Measurements from ENCODE around the gene SLC24A3.

DNA sequence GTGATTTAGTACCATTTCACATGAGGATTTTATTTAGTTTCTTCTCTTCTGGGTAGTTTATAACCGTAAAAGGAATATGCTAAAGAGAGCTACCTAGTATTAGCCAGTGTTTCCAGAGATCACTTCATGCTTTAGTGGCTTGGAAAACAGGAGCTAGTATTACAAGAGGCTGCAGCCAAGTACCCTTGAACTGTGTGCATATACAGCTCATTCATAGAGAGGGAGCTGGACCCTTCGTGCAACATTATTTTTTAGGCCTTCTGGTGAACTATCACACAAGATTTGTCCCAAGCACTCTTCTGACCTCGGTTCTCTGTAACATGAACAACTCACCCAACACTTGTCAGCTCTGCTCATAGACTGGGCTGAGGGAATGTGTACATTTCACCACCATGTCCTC lies 470.7 kb downstream of the SLC24A3 start:
- TF ChIP-seq CTCF (conservative IDR thresholded peaks at IDR 0.05; ENCODE audit: low read length) (no peak), EZH2phosphoT487 (IDR thresholded peaks at IDR 0.05; ENCODE audit: borderline replicate concordance) (no peak)
